Measurements from ENCODE around the gene RHBDD1. TPM values are rescaled to one million over a fixed set of nuclear protein-coding genes. Genes with fewer than 3 reads are reported as not detected.

RHBDD1 gene
- total and polyA plus RNA-seq, 4 donors: 8.5 to 45.8 (median 16.1) TPM

DNA sequence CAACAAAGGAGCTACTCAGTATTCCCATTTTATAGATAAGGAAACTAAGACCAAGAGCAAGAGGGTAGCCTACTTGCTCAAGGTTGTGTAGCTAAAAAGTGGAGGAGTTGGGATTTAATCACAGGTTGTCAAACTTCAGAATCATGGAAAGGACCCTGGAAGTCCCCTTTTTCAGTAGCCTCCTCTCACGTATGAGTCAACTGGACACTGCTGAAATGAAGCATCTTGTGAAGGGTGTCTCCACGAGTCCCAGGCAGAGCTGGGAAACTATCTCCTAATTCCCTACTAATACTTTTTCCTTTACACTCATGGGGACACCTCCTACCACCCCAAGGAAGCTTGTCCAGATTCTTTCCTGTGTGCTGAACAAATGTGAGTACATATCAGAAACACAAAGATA, 155.8 kb downstream of the RHBDD1 start (continued):
- TF ChIP-seq, protein P1, sequence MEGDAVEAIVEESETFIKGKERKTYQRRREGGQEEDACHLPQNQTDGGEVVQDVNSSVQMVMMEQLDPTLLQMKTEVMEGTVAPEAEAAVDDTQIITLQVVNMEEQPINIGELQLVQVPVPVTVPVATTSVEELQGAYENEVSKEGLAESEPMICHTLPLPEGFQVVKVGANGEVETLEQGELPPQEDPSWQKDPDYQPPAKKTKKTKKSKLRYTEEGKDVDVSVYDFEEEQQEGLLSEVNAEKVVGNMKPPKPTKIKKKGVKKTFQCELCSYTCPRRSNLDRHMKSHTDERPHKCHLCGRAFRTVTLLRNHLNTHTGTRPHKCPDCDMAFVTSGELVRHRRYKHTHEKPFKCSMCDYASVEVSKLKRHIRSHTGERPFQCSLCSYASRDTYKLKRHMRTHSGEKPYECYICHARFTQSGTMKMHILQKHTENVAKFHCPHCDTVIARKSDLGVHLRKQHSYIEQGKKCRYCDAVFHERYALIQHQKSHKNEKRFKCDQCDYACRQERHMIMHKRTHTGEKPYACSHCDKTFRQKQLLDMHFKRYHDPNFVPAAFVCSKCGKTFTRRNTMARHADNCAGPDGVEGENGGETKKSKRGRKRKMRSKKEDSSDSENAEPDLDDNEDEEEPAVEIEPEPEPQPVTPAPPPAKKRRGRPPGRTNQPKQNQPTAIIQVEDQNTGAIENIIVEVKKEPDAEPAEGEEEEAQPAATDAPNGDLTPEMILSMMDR (IDR thresholded peaks at IDR 0.05; ENCODE audit: low read depth, low read length, missing input control): no peak
- TF ChIP-seq JUND (IDR thresholded peaks at IDR 0.05) (no peak), EGR1 (IDR thresholded peaks at IDR 0.05; ENCODE audit: low read depth in 2 of 2) (no peak), HNF4G (IDR thresholded peaks at IDR 0.05) (no peak), FOXA1 (IDR thresholded peaks at IDR 0.05) (no peak), TAF1 (conservative IDR thresholded peaks at IDR 0.05) (no peak), SP1 (IDR thresholded peaks at IDR 0.05) (no peak), GABPA (IDR thresholded peaks at IDR 0.05 in 1 of 2, conservative IDR thresholded peaks at IDR 0.05 in 1 of 2) (no peak)
- TF ChIP-seq, protein P2, sequence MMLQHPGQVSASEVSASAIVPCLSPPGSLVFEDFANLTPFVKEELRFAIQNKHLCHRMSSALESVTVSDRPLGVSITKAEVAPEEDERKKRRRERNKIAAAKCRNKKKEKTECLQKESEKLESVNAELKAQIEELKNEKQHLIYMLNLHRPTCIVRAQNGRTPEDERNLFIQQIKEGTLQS (IDR thresholded peaks at IDR 0.05): no peak

DNA sequence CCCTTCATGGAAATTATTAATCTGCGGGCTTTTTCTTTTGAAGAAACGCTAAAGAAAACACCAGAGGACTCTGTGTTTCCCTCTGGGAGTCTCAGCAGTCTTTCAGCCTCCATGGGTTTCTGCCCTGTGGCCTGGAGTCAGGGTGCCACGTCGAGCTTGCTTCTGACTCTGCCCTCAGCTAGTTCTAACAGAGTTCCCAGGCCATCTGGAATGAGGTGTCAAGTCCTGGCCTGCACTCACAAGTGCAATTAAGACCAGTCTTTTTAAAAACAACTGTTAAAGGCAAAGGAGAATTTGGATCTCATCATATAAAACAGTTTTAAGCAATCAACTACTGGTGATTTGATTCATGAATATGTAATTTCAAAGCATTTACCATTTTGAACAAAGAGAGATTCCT, 157.3 kb downstream of the RHBDD1 start:
- H3K4me3 ChIP-seq (ENCODE audit: low read depth in 1 of 3, low read length in 3 of 3): no peak overlapping the region
- H3K4me1 ChIP-seq (ENCODE audit: control insufficient read depth in 4 of 4, insufficient read depth in 4 of 4, low read length in 3 of 4): no peaks in the 10 kb centered on the region
- no peak overlapping the region for H3K9ac ChIP-seq (ENCODE audit: low read depth in 1 of 2, low read length in 2 of 2)
- no peak overlapping the region for H3K27ac ChIP-seq (ENCODE audit: low read depth in 1 of 2, low read length in 2 of 2)
- DNase-seq (ENCODE audit: low spot score): no peak
- no peak for TF ChIP-seq GABPA (IDR thresholded peaks at IDR 0.05 in 1 of 2, conservative IDR thresholded peaks at IDR 0.05 in 1 of 2)
- TF ChIP-seq, protein P3, sequence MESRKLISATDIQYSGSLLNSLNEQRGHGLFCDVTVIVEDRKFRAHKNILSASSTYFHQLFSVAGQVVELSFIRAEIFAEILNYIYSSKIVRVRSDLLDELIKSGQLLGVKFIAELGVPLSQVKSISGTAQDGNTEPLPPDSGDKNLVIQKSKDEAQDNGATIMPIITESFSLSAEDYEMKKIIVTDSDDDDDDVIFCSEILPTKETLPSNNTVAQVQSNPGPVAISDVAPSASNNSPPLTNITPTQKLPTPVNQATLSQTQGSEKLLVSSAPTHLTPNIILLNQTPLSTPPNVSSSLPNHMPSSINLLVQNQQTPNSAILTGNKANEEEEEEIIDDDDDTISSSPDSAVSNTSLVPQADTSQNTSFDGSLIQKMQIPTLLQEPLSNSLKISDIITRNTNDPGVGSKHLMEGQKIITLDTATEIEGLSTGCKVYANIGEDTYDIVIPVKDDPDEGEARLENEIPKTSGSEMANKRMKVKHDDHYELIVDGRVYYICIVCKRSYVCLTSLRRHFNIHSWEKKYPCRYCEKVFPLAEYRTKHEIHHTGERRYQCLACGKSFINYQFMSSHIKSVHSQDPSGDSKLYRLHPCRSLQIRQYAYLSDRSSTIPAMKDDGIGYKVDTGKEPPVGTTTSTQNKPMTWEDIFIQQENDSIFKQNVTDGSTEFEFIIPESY (IDR thresholded peaks at IDR 0.05): no peak
- no peak for TF ChIP-seq NR2F2 (IDR thresholded peaks at IDR 0.05)
- no peak for TF ChIP-seq RXRA (IDR thresholded peaks at IDR 0.05)
- TF ChIP-seq, protein P4, sequence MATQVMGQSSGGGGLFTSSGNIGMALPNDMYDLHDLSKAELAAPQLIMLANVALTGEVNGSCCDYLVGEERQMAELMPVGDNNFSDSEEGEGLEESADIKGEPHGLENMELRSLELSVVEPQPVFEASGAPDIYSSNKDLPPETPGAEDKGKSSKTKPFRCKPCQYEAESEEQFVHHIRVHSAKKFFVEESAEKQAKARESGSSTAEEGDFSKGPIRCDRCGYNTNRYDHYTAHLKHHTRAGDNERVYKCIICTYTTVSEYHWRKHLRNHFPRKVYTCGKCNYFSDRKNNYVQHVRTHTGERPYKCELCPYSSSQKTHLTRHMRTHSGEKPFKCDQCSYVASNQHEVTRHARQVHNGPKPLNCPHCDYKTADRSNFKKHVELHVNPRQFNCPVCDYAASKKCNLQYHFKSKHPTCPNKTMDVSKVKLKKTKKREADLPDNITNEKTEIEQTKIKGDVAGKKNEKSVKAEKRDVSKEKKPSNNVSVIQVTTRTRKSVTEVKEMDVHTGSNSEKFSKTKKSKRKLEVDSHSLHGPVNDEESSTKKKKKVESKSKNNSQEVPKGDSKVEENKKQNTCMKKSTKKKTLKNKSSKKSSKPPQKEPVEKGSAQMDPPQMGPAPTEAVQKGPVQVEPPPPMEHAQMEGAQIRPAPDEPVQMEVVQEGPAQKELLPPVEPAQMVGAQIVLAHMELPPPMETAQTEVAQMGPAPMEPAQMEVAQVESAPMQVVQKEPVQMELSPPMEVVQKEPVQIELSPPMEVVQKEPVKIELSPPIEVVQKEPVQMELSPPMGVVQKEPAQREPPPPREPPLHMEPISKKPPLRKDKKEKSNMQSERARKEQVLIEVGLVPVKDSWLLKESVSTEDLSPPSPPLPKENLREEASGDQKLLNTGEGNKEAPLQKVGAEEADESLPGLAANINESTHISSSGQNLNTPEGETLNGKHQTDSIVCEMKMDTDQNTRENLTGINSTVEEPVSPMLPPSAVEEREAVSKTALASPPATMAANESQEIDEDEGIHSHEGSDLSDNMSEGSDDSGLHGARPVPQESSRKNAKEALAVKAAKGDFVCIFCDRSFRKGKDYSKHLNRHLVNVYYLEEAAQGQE (IDR thresholded peaks at IDR 0.05): no peak
- no peak for TF ChIP-seq RAD21 (IDR thresholded peaks at IDR 0.05)
- TF ChIP-seq YY1 (IDR thresholded peaks at IDR 0.05): no peak
- no peak for TF ChIP-seq FOXA2 (IDR thresholded peaks at IDR 0.05)
- no peak for TF ChIP-seq TAF1 (conservative IDR thresholded peaks at IDR 0.05)
- no peak for TF ChIP-seq JUND (IDR thresholded peaks at IDR 0.05)
- TF ChIP-seq, protein P1 (IDR thresholded peaks at IDR 0.05; ENCODE audit: low read depth, low read length, missing input control): no peak
- no peak for TF ChIP-seq HNF4G (IDR thresholded peaks at IDR 0.05)
- TF ChIP-seq, protein P5, sequence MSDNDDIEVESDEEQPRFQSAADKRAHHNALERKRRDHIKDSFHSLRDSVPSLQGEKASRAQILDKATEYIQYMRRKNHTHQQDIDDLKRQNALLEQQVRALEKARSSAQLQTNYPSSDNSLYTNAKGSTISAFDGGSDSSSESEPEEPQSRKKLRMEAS (IDR thresholded peaks at IDR 0.05): no peak
- no peak for TF ChIP-seq FOXA1 (IDR thresholded peaks at IDR 0.05)
- TF ChIP-seq SP1 (IDR thresholded peaks at IDR 0.05): no peak
- no peak for TF ChIP-seq EGR1 (IDR thresholded peaks at IDR 0.05; ENCODE audit: low read depth in 2 of 2)
- TF ChIP-seq, protein P2 (IDR thresholded peaks at IDR 0.05): no peak
- peaks cover 0 to 2% (median 0%) of the 10 kb centered on the region in 4 donors for H3K36me3 ChIP-seq (ENCODE audit: control insufficient read depth in 4 of 4, insufficient read depth in 3 of 4, low read depth in 1 of 4, low read length in 3 of 4)
- no peaks in the 10 kb centered on the region for H3K9me3 ChIP-seq (ENCODE audit: control insufficient read depth in 4 of 4, low read length in 3 of 4)
- 90% methylated on average over 4 of the region's 4 CpGs for WGBS
- no peaks in the 10 kb centered on the region for H3K27me3 ChIP-seq (ENCODE audit: control insufficient read depth in 4 of 4, insufficient read depth in 4 of 4, low read length in 3 of 4)

All from liver (tissue), 9 donors.